HepG2 (cell line): Measurements from ENCODE around the gene IBA57. TPM values are rescaled to one million over a fixed set of nuclear protein-coding genes. Genes with fewer than 3 reads are reported as not detected.

Experiments
- ATAC-seq: fragments of 200-7000 bp; cut with Tn5 transposase; 3 replicates; pipeline ENCODE4 v1.9.1; 2020; ENCODE audit warnings: mild to moderate bottlenecking, moderate library complexity
- BruUV-seq: library from RNA; stranded (reverse); fragments of 400-500 nt; replicated peaks from 2 replicates; lab custom pipeline; 2021; lab: Mats Ljungman, UMichigan
- CTCF ChIA-PET: fragments of 300-600 bp; formaldehyde crosslinking; extraction: SDS; loops from one replicate; lab custom pipeline; 2021; ENCODE audit warnings: low total read pairs, inconsistent platforms, low intra/inter-chr PET ratio; lab: Yijun Ruan, JAX
- POLR2A ChIA-PET: fragments of 350-600 bp; sonication (Branson Sonifier 250); formaldehyde crosslinking; loops from one replicate; lab custom pipeline; 2020; ENCODE audit warnings: antibody characterized with exemption, inconsistent platforms; lab: Yijun Ruan, JAX
- DNase-seq: peaks from one replicate; pipeline ENCODE4 v3.0.0-alpha.2; 2015; ENCODE audit warnings: low spot score
- FAIRE-seq: peaks from 3 replicates; lab custom pipeline; 2011; peaks lifted over from hg19 to GRCh38; lab: Jason Lieb, UNC
- H2AFZ ChIP-seq: one replicate; pipeline ENCODE4 v1.6.1; 2011; ENCODE audit warnings: low read length, inconsistent platforms
- H3K27ac ChIP-seq: fragments of 300-600 bp; 3 replicates; pipeline ENCODE4 v1.8.0; 2011; ENCODE audit warnings: mixed run types, mild to moderate bottlenecking, mixed read lengths, low read length, inconsistent platforms; ENCODE audit not compliant: insufficient read depth; ENCODE audit errors: extremely low read length
- H3K27me3 ChIP-seq, 2 experiments: fragments of 200-600 bp in 1 of 2; 2 replicates in 1 of 2; 3 replicates in 1 of 2; pipeline versions ENCODE4 v1.6.0 to v1.8.0; 2011; ENCODE audit warnings: low read length in 2 of 2, mild to moderate bottlenecking in 2 of 2, moderate library complexity in 2 of 2, inconsistent platforms in 1 of 2; ENCODE audit not compliant: insufficient read depth in 2 of 2, control insufficient read depth in 1 of 2
- H3K36me3 ChIP-seq, 2 experiments: fragments of 200-600 bp in 1 of 2; replicated peaks in 1 of 2; 2 replicates in 1 of 2; 3 replicates in 1 of 2; pipeline versions ENCODE4 v1.5.1 to v1.8.0; 2011; ENCODE audit warnings: low read length in 2 of 2, inconsistent platforms in 1 of 2; ENCODE audit not compliant: insufficient read depth in 2 of 2, control insufficient read depth in 1 of 2
- H3K4me1 ChIP-seq: 2 replicates; pipeline ENCODE4 v1.5.1; 2012; ENCODE audit warnings: low read length, inconsistent platforms; ENCODE audit not compliant: insufficient read depth
- H3K4me2 ChIP-seq: 2 replicates; pipeline ENCODE4 v1.6.0; 2011; ENCODE audit warnings: low read depth, low read length, inconsistent platforms
- H3K4me3 ChIP-seq, 3 experiments: fragments of 200-600 bp in 1 of 3; sonication (generic), shearing (Covaris generic) in 1 of 3; replicated peaks in 1 of 3; 2 replicates each; pipeline ENCODE4 v1.5.1; 2011 to 2016; ENCODE audit warnings: low read length in 3 of 3, inconsistent platforms in 2 of 3, low read depth in 2 of 3, mild to moderate bottlenecking in 2 of 3, control low read depth in 1 of 3, mixed read lengths in 1 of 3; ENCODE audit not compliant: insufficient read depth in 1 of 3
- H3K79me2 ChIP-seq: one replicate; pipeline ENCODE4 v1.6.1; 2011; ENCODE audit warnings: low read length, inconsistent platforms; ENCODE audit not compliant: insufficient read depth
- H3K9ac ChIP-seq: 2 replicates; pipeline ENCODE4 v1.6.0; 2011; ENCODE audit warnings: mild to moderate bottlenecking, low read depth, low read length, inconsistent platforms; ENCODE audit not compliant: insufficient read depth
- H3K9me3 ChIP-seq: 2 replicates; pipeline ENCODE4 v1.5.1; 2012; ENCODE audit warnings: mild to moderate bottlenecking, low read length
- H4K20me1 ChIP-seq: 2 replicates; pipeline ENCODE4 v1.6.0; 2011; ENCODE audit warnings: inconsistent platforms, mild to moderate bottlenecking, low read length, moderate library complexity; ENCODE audit not compliant: insufficient read depth
- AGO2 ChIP-seq: fragments of 200-400 bp; formaldehyde crosslinking; optimal IDR thresholded peaks from 2 replicates; pipeline ENCODE3; 2017; ENCODE audit warnings: mild to moderate bottlenecking, low read depth, low read length, moderate library complexity
- CSRNP1 ChIP-seq: sonication (generic); formaldehyde crosslinking; IDR thresholded peaks from 2 replicates; pipeline ENCODE4 v1.8.1; 2023; ENCODE audit warnings: mild to moderate bottlenecking, missing genetic modification reagents
- DMTF1 ChIP-seq: sonication (generic); formaldehyde crosslinking; IDR thresholded peaks from 2 replicates; pipeline ENCODE4 v1.4.0; 2020; ENCODE audit warnings: mild to moderate bottlenecking, missing genetic modification reagents
- MEIS1 ChIP-seq: sonication (generic); formaldehyde crosslinking; IDR thresholded peaks from 2 replicates; pipeline ENCODE4 v1.9.0; 2021; ENCODE audit warnings: mild to moderate bottlenecking, missing genetic modification reagents, moderate library complexity, borderline replicate concordance
- PHF8 ChIP-seq: sonication (generic); formaldehyde crosslinking; IDR thresholded peaks from 2 replicates; pipeline ENCODE4 v1.5.0; 2020; ENCODE audit warnings: missing genetic modification reagents
- RBFOX2 ChIP-seq: fragments of 200-400 bp; formaldehyde crosslinking; IDR thresholded peaks from 2 replicates; pipeline ENCODE4 v1.6.1; 2017; ENCODE audit warnings: low read depth, mild to moderate bottlenecking, low read length
- SNRNP70 ChIP-seq: fragments of 200-400 bp; formaldehyde crosslinking; IDR thresholded peaks from 2 replicates; pipeline ENCODE4 v1.6.1; 2017; ENCODE audit warnings: mild to moderate bottlenecking, low read depth, low read length, moderate library complexity
- SRSF4 ChIP-seq: fragments of 200-400 bp; formaldehyde crosslinking; IDR thresholded peaks from one replicate; pipeline ENCODE4 v1.6.1; 2018; ENCODE audit warnings: mild to moderate bottlenecking, low read depth, low read length, moderate library complexity; ENCODE audit not compliant: poor library complexity, severe bottlenecking
- STAG1 ChIP-seq: sonication (generic); formaldehyde crosslinking; IDR thresholded peaks from 2 replicates; pipeline ENCODE4 v1.4.0; 2020; ENCODE audit warnings: missing genetic modification reagents
- ZBTB26 ChIP-seq: IDR thresholded peaks from 2 replicates; pipeline ENCODE4 v1.6.1; 2016; ENCODE audit warnings: missing compliant biosample characterization, missing genetic modification reagents, borderline replicate concordance
- ZBTB37 ChIP-seq: sonication (generic); formaldehyde crosslinking; IDR thresholded peaks from 2 replicates; pipeline ENCODE4 v1.4.0; 2020; ENCODE audit warnings: mild to moderate bottlenecking, missing genetic modification reagents
- ZMYM4 ChIP-seq: sonication (generic); formaldehyde crosslinking; IDR thresholded peaks from 2 replicates; pipeline ENCODE4 v1.8.1; 2023; ENCODE audit warnings: mild to moderate bottlenecking, missing genetic modification reagents
- ZSCAN31 ChIP-seq: sonication (generic); formaldehyde crosslinking; IDR thresholded peaks from 2 replicates; pipeline ENCODE4 v1.5.0; 2020; ENCODE audit warnings: low read depth, mild to moderate bottlenecking, missing genetic modification reagents
- WGBS: methylation state at CpG from one replicate; pipeline ENCODE4 v1.1.6; 2017; ENCODE audit warnings: low lambda C conversion rate; 5-methylcytosine and 5-hydroxymethylcytosine counted together
- in situ Hi-C: cut with HindIII; loops from 2 replicates; pipeline ENCODE4 v1.10.0; 2017; ENCODE audit warnings: low pct_unique_long_range_greater_than_20kb; ENCODE audit not compliant: extremely low pct_ligation_motif_present
- intact Hi-C: fragments of 100-400 bp; cut with micrococcal nuclease; formaldehyde crosslinking; loops from one replicate; pipeline ENCODE4 v1.10.0; 2022; ENCODE audit not compliant: unreplicated experiment
- polyA plus RNA-seq, 8 experiments: library from polyadenylated mRNA; depleted of rRNA in 3 of 8; stranded (reverse) in 7 of 8; unstranded in 1 of 8; fragments of >200 nt; fragmentation: Illumina TruSeq in 4 of 8; extraction: Trizol in 4 of 8; gene quantifications; 2 replicates each; pipeline versions ENCODE4 v1.2.1 to v1.2.3, GENCODE V29; 2011 to 2016; ENCODE audit warnings: low read depth in 4 of 8, missing spikeins in 1 of 8, mixed read lengths in 1 of 8; ENCODE audit not compliant: insufficient read depth in 1 of 8
- total RNA-seq, 5 experiments: library from RNA; depleted of rRNA; stranded (reverse); fragments of >200 nt; fragmentation: Illumina TruSeq; extraction: Trizol; gene quantifications; 2 replicates each; pipeline ENCODE4 v1.2.3, GENCODE V29; 2016; ENCODE audit warnings: low read depth in 1 of 5

Gene IBA57
- total and polyA plus RNA-seq, 2 of the 13 experiments (the other 11 are each of a cell fraction or from before 2014, with no cell fraction given) = 2.3 to 10.2 TPM

GRCh38 chr1:228147151-228147693 lies 18.4 kb upstream of the IBA57 start:
- TF ChIP-seq ZSCAN31 (CRISPR knock-in tag) = no peak
- TF ChIP-seq STAG1 (CRISPR knock-in tag) = no peak
- no peak for TF ChIP-seq ZMYM4 (CRISPR knock-in tag)
- TF ChIP-seq ZBTB37 (CRISPR knock-in tag) = no peak
- TF ChIP-seq SNRNP70 = no peak
- peak; percentile 61 for TF ChIP-seq AGO2
- TF ChIP-seq RBFOX2 = peak; percentile 61; the same call in 1 of the 2 replicates
- TF ChIP-seq SRSF4 = no peak
- TF ChIP-seq DMTF1 (CRISPR knock-in tag) = no peak
- no peak for TF ChIP-seq PHF8 (CRISPR knock-in tag)
- TF ChIP-seq MEIS1 (CRISPR knock-in tag) = no peak
- no peak for TF ChIP-seq CSRNP1 (CRISPR knock-in tag)
- no peak for TF ChIP-seq ZBTB26
- WGBS = 85% methylated on average over 4 of the region's 20 CpGs
- Histone ChIP-seq H3K79me2 (peaks cover 45% of the 10 kb centered on the region), H3K27me3 (no peaks in the 10 kb centered on the region), H3K36me3 (peaks cover 4 to 17% of the 10 kb centered on the region in 2 experiments; a peak in 4 of 5 replicates), H3K4me3 (no peak overlapping the region), H3K4me1 (peaks cover 60% of the 10 kb centered on the region), H3K4me2 (no peak overlapping the region), H3K9ac (no peak overlapping the region), H4K20me1 (peaks cover 23% of the 10 kb centered on the region; the same call in 1 of the 2 replicates), H2AFZ (no peak overlapping the region), H3K27ac (no peak overlapping the region), H3K9me3 (no peaks in the 10 kb centered on the region)
- intact Hi-C loops = no loop called here
- CTCF ChIA-PET = no interaction called here
- ATAC-seq (no peak), FAIRE-seq (no peak), DNase-seq (no peak)
- no TSS peak for BruUV-seq
- in situ Hi-C loops = no loop called here
- POLR2A ChIA-PET = interaction anchor here (1.3 kb wide), 1 partner anchor 18 kb away, joined by 3 read pairs; the partner anchor contains the start of gene IBA57
